Body of pancreas (tissue), 4 donors: ENCODE measurements around the gene PAPOLB.

Experiments
- CTCF ChIP-seq, 7 experiments: fragments of 450-650 bp in 4 of 7; fragments of 200-600 bp in 3 of 7; sonication (generic) in 3 of 7; IDR thresholded peaks; one replicate each; pipeline ENCODE4 v1.5.1; 2016 to 2019; ENCODE audit warnings: antibody characterized with exemption in 7 of 7
- POLR2A ChIP-seq, 3 donors: fragments of 450-650 bp; IDR thresholded peaks; one replicate each; pipeline ENCODE4 v1.6.1; 2016; ENCODE audit warnings: antibody characterized with exemption in 3 of 3, mild to moderate bottlenecking in 2 of 3

- TF ChIP-seq CTCF (IDR thresholded peaks at IDR 0.05) (no peak), POLR2A (IDR thresholded peaks at IDR 0.05) (no peak)
Measured at GRCh38 chr7:4866528-4867496, 5.0 kb upstream of the PAPOLB start.
